ENCODE data around the gene LBHD1. TPM values are rescaled to one million over a fixed set of nuclear protein-coding genes. Genes with fewer than 3 reads are reported as not detected.
"Not testable (repeated sequence)": the region's sequence is repeated elsewhere in the genome, so short reads cannot be mapped to it uniquely, and the experiment has no call there.

LBHD1 gene
- total RNA-seq, 4 donors from 2014 or later = 6.6 to 25.6 (median 11.9) TPM

- no peak for DNase-seq
- Histone ChIP-seq H3K4me3 (peak overlapping the region in 3 of 4 donors; percentile 57 to 99 (median 80)), H3K27me3 (no peaks in the 10 kb centered on the region)
Measured at GRCh38 chr11:62622476-62623089, 49.5 kb downstream of the LBHD1 start.

GRCh38 chr11:62621567-62622470 is 50.2 kb downstream of the LBHD1 start, which contains the start of gene B3GAT3:
TSS of gene B3GAT3 (minus strand) at chr11:62621986. CDS start at chr11:62621947, 39 bp downstream.
- Histone ChIP-seq H3K27me3 (no peaks in the 10 kb centered on the region), H3K36me3 (peaks cover 0 to 28% (median 0%) of the 10 kb centered on the region in 3 donors), H3K4me3 (peak within 1 kb of the TSS; percentile 51 to 99 (median 68)), H3K4me1 (peaks cover 2 to 15% (median 8%) of the 10 kb centered on the region in 4 donors), H3K27ac (peak within 1 kb of the TSS; percentile 72 to 96 (median 88)), H3K9me3 (no peaks in the 10 kb centered on the region)
- DNase-seq = peak; percentile 98 to 99 (median 99)
- TF ChIP-seq CTCF (IDR thresholded peaks at IDR 0.05) (peak in 3 of 6 experiments; percentile 34 to 52 (median 38)), POLR2A (IDR thresholded peaks at IDR 0.05) (peak; percentile 72 to 77)

More at GRCh38 chr11:62622476-62623089, 49.5 kb downstream of the LBHD1 start:
- H3K9me3 ChIP-seq = no peaks in the 10 kb centered on the region
- H3K4me1 ChIP-seq = peaks cover 2 to 15% (median 8%) of the 10 kb centered on the region in 4 donors
- H3K36me3 ChIP-seq = peaks cover 0 to 28% (median 0%) of the 10 kb centered on the region in 3 donors
- peak overlapping the region; percentile 72 to 96 (median 88) for H3K27ac ChIP-seq
- no peak for TF ChIP-seq CTCF (IDR thresholded peaks at IDR 0.05)
- no peak for TF ChIP-seq POLR2A (IDR thresholded peaks at IDR 0.05)

- Histone ChIP-seq H3K4me1 (peaks cover 2 to 15% (median 8%) of the 10 kb centered on the region in 4 donors), H3K4me3 (peak overlapping the region; percentile 51 to 99 (median 68)), H3K9me3 (no peaks in the 10 kb centered on the region), H3K27me3 (no peaks in the 10 kb centered on the region), H3K36me3 (peaks cover 0 to 28% (median 0%) of the 10 kb centered on the region in 3 donors), H3K27ac (peak overlapping the region; percentile 72 to 96 (median 88))
- TF ChIP-seq CTCF (IDR thresholded peaks at IDR 0.05) = no peak
- no peak for TF ChIP-seq POLR2A (IDR thresholded peaks at IDR 0.05)
- no peak for DNase-seq
Measured at GRCh38 chr11:62621027-62621566, 51.0 kb downstream of the LBHD1 start.

- not testable (repeated sequence) for H3K9me3 ChIP-seq, H3K27me3 ChIP-seq, DNase-seq, H3K27ac ChIP-seq, H3K4me3 ChIP-seq
- Histone ChIP-seq H3K36me3 (peaks cover 0 to 24% (median 0%) of the 10 kb centered on the region in 3 donors), H3K4me1 (peaks cover 2 to 25% (median 11%) of the 10 kb centered on the region in 4 donors)
Measured at GRCh38 chr11:62616957-62617356, 55.1 kb downstream of the LBHD1 start.

- no peaks in the 10 kb centered on the region for H3K27me3 ChIP-seq
- no peaks in the 10 kb centered on the region for H3K9me3 ChIP-seq
- no peak overlapping the region for H3K27ac ChIP-seq
- DNase-seq = no peak
- peaks cover 0 to 24% (median 0%) of the 10 kb centered on the region in 3 donors for H3K36me3 ChIP-seq
- H3K4me3 ChIP-seq = no peak overlapping the region
- TF ChIP-seq CTCF (IDR thresholded peaks at IDR 0.05) = no peak
- TF ChIP-seq POLR2A (IDR thresholded peaks at IDR 0.05) = no peak
- peaks cover 3 to 28% (median 14%) of the 10 kb centered on the region in 4 donors for H3K4me1 ChIP-seq
Measured at GRCh38 chr11:62615521-62615920, 56.5 kb downstream of the LBHD1 start.

Data from Peyer's patch (tissue), 4 donors.